HG03280 (cell line): Measurements from ENCODE around the gene PRELP.
"Not testable (repeated sequence)": the region's sequence is repeated elsewhere in the genome, so short reads cannot be mapped to it uniquely, and the experiment has no call there.

Experiments
- ATAC-seq: cut with Tn5 transposase; IDR thresholded peaks from one replicate; pipeline ENCODE4 v1.9.1; 2021; ENCODE audit warnings: mild to moderate bottlenecking, moderate library complexity; ENCODE audit not compliant: unreplicated experiment

Gene PRELP

DNA sequence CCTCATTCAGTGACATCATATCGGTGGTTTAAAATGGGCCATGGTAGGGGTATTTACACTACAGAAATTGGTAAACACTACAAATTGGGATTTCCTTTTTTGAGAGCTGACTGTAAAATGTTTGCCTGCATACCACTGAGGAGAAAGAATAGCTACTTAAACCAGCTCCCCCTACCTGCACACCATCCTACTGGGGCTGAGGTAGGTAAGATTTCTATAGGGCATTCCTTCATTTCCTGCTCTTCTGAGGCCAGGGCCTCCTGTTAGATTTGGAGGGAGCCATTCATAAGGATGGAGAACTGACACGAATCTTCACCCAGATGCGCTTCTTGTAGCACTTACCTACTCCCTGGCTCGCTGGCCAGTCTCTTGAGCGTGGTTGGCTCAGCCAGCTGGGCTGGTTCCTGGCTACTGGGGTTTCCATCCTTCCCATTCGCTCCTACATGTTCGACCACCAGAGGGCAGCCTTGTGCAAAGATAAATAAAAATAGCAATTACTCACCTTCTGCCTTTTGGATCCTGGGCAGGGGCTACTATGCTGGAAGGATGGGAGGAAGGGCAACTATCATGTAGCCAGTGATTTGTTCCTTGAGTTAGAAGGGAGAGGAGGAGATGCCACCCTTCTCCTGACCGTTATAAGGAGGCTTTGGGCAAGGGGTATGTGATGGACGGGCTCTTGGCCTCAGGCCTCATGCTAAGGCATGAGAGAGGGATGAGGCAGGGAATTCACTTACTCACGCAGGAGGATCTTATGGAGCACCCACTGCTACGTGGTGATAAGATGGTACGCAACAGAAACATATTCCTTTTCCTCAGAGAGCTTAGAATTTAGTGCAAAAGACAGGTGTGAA lies 29.0 kb downstream of the PRELP start:
- no peak for ATAC-seq

DNA sequence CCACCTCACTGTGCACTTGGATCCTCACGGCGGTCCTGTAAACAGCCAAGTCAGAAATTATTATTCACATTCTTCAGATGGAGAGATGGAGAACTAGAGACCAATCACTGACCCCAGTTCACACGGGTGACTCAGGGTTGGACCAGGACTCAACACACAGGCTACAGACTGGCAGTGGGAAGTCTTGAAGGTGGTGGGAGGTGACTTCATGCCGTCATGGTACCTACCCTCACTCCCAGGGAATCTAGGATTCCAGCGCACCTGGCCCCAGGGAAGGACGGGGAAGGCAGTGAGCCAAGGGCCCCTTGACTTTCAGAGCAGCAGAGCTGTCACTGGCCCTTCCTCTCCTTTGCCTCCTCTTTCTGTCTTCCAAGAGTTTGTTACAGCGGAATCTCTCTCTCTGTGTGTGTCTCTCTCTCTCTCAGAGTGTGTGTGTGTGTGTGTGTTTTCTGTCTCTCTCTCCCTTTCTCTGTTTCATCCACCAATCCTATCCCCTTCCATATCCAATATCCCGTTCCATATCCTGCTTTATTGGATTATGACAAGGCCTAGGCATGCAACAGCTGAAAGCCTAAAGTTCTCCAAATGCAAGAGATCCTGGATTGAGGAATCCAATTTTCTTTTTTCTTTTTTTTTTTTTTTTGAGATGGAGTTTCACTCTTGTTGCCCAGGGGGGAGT lies 30.1 kb downstream of the PRELP start:
- ATAC-seq = no peak

DNA sequence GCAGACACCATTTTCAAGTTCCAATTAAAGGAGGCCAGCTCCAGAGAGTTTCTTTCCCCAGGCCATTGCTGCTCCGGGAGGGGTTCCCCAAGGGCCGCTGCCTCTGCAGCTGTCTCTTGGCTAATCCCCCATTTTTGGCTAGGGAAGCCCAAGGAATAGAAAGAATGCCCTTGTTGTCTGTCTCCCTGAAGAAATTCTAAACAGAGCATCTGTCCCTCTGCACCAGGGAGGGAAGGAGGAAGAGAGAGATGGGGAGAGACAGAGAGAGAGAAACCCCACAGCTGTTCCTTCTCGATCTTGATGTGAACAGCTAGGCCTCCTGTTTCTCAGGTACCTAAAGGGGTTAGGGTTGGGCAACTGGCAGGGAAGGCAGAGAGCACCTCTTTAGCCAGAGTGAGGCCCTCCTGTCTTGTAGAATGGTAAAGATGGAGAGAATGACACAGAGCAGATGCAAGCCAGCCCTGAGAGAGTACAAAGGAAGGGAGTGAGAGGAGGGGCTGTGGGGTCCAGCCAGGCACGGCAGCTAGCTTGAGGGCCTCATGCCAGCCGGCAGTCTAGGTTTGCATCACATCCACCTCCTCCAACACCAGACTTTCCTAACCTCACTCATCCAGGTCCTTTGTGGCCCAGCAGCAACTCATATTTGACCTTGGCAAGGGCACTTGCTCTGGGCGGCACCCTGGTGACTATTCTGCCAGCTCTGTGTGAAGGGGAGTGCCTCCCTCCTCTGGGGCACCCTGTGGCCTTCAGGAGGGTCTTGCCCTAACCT lies 31.4 kb downstream of the PRELP start:
- ATAC-seq = no peak

DNA sequence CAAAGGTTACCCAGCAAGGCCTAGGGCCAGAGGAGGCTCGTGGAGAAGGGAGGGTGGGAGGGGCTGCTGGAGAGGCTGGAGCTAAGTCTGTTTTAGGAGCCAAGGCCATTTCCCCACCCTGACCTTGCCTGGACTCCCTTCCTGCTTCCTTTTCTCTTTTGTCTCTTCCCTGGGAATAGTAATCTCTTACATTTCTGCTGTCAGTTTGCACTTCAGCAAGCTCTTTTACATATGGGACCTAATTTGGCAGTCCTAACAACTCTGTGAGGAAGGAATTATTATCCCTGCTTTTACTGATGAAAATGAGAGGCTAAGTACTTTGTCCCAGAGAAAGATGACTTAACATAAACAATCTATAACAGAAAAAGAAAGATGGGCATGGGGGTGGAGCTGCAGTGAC lies 32.2 kb downstream of the PRELP start:
- no peak for ATAC-seq

DNA sequence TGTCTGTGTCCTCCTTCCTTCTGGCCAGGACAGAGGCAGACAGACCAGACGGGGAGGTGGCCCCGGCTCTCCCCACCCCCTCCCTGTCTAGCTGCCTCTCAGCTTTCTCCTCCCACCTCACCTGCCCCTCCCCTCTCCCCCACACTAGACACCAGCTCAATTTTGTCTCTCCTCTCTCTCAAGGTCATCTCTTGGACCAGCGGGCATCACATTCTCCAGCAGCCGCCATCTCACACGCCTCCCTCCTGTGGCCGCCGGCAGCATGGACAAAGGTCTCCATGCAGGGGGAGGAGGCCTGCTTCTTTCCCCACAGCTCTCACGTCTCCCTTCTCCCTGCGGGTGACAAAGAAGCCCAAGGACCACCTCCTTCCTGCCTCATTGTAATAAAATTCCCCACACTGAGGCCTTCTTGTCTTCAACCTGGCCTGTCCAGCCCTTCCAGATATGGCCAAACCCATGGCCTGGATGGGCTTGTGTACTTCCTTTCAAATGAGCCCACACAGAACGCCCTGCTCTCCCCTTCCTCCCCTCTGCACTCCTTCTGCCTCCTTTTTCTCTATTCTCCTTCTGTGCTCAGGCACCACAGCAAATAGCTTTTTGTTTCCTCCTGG lies 33.0 kb downstream of the PRELP start:
- no peak for ATAC-seq

DNA sequence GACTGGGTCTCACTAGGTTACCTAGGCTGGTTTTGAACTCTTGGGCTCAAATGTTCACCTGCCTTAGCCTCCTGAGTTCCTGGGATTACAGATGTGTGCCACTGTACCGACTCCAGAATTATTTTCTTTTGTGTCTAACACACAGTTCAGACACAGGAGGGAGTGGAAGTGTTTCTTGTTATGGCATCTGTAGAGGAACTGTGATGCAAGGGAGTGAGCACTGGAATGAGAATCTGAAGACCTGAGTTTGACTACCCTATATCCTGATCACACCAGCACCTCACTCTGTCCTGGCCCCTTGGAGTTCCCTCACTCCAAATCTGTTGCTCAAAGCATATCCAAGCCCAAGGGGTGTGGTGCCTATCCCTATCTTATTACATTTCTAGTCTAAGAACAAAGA lies 33.5 kb downstream of the PRELP start:
- ATAC-seq = no peak

DNA sequence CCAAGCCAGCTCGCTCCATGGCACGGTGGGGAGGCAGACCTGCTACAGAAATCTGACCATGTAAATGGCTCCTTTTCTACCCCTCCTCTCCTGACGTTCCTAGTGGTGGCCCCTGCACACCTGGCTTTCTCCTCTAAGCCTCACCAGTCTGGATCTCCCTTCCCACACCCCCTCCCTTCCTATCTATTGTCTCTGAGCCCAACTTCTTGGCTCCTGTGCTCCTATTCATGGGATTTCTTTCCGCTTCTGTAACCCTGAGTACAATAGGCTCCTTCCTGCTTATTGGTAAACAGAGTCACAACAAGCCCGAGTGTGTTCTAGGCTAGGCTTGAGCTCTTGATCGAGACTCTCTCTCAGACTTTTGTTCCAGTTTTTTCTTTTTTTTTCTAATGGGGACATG lies 35.9 kb downstream of the PRELP start:
- no peak for ATAC-seq

DNA sequence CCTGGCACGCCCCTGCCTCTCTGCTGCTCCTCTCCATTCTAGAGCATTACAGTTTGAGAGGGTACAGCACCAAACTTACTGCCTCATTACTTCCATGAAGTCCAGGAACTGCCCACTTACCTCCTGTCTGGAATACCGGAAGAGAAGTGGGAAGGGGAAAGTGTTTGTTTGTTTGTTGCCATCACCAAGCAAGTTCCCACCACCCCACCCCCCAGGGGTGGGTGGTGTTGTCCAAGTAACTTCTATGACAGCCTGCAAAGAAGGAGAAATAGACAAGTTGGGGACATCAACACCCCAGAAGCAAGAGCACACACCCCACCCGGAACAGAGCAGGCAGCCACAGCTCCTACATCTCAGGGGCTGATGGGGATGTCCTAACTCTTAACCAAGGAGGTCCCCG lies 36.3 kb downstream of the PRELP start:
- no peak for ATAC-seq

DNA sequence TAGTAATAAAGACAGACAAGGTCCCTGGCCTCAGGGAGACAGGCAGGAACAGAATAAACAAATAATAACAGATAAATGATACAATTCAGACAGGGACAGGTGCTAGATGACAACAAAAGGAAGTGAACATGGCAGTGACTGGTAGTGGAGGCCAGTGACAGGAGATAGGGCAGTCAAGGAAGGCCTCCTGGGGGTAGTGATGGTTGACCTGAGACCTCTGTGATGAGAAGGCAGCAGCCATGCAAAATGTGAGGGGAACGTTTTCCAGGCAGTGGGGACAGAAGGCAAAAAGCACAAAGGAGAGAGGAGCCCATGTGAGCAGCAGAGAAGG lies 36.9 kb downstream of the PRELP start:
- ATAC-seq = no peak

DNA sequence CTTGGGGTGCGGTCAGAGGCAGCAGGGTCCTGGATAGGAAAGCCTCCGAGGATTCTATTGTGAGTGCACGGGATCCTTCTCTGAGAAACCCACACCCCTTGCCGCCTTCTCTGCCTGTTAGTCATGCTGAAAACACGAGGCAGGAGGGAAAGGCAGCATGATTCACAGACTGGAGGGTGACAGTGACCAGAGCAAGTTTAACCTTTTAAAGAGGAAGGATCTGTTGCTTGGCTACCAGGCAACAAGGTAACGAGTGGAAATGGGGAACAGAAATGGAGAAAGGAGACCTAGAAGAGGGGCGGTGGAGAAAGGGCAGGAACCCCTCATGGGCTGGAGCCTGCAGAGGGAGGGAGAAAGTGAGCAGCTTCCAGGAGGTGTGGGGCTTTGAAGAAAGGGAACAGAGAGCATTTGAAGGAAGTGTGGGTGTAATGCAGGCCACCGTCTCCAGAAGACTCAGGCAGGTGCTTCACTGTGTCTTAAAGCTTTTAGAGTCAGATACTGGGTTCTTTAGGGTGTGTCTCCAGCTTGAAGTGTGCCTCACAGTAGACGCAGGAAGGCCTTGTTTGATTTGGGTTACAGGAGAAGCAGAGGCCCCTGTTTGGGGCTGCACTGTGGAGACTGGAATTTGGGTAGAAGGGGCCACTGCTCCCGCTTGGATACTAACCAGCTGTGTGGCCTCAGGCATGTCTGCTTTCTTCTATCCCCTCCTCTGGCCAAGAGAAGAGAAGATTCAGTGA lies 37.4 kb downstream of the PRELP start:
- ATAC-seq = no peak

DNA sequence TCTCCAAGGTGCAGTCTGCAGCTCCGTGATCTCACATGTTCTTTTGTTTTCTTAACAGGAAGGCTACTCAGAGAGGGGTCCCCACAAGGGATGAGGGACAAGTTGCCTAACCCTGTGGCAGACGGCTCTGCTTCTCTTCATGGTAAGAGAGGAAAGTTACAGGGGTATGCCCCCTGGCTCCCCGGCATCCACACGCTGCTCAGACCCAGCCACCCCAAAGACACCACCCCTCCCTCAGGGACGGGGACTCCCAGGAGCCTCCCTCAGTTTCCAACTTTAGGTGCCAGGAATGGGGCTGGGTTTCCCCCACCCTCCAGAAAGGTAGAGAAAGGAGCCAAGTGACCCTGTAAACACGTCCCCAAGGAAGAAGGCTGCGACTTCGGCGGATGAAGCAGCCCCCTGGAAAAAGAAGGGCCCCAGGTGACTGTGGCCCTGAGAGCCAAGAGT lies 38.0 kb downstream of the PRELP start:
- ATAC-seq = no peak

DNA sequence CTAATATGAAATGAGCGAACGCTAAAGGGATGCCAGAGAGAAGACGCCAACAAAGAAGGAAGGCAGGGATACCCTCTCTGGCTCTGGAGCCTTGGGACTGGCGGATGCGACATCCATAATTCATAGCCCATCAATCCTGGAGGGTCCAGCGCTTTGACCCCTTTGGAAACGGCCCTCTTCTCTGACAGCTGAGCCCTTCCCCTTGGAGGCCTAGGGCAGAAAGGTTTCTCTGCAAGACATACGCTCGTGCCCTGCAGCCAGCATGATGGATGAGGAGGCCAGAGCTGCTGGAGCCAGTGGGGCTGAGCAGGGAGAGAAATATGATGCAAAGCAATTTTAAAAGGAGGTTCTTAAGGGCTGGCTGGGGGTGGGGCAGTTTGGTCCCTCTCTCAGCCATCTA lies 40.6 kb downstream of the PRELP start:
- no peak for ATAC-seq

DNA sequence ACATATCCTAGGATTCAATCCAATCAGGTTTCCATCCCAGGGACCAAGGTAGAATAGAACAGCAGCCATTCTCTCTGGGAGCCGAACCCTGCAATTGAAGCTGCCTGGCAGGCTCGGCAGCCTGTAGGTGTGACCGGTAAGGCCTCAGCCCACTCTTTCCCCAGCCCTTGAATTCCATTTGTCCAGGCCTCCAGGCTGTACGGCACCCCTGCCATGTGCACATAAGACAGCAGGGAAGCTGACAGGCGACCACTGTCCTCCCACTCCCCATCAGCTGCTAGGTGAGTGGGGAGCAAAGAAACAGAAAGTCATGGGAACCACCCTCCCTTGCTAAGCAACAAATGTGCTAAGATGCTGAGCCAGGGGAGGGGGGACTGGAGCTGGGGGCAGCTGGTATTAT lies 41.3 kb downstream of the PRELP start:
- ATAC-seq = no peak

DNA sequence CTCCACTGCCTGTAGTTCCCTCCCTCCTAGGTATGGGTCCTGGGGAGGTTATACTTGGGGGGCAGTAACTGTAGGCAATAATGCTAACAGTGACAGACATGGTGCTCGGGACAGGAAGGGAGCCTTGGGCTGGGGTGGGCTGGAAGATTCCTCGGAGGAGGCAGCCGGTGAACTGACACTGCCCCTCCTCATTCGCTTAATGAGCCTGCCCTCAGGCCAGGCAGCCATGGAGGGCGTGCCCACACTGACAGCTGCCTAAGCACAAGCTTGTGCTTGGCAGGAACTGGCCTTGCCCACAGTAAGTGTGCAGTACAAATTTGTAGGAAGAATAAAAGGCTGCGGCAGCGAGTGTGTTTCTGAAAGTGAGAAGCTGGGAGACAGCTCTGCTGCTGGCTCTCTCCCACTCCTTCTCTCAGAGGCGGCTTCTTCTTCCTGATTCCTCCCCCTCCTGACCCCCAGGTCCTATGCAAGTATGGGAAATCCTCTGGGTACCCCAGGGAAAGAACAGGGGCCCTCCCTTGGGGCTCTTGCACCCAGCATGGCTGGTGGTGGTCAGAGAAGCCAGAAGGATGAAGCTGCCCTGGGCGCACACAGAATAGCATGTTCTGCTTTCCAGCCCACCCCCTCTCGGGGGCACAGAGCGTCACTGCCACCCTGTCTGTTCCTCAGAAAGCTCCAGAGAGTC lies 42.0 kb downstream of the PRELP start:
- ATAC-seq = no peak

DNA sequence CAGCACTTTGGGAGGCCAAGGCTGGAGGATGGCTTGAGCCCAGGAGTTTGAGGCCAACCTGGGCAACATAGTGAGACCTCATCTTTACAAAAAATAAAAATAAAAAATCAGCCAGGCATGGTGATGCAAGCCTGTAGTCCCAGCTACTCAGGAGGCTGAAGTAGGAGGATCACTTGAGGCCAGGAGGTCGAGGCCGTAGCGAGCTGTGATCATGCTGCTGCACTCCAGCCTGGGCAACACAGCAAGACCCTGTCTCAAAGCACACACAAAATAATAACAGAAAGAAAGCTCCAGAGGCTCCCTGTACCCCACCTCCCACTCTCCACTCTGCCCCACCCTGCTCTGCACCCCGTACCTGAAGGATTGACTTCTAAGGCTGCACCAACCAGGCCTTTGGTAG lies 42.5 kb downstream of the PRELP start:
- not testable (repeated sequence) for ATAC-seq

DNA sequence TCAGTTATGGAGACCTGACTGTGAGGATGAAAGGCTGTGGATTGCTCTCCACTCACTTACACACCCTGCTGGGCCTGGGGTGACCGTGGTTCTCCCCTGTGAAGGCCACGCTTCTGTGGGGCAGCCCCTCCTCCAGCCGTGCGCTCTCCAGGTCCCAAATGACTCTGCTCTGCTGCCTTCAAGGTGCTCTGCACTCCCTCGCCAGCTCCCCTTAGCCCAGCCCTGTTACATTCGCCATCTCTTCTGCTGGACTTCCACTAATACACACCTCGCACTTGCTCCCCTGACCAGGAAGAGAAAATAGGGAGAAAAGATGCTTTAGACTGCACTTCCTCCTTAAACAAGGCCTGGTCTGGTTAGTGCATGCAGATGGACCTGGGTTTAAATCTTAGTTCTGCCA lies 42.9 kb downstream of the PRELP start:
- no peak for ATAC-seq

DNA sequence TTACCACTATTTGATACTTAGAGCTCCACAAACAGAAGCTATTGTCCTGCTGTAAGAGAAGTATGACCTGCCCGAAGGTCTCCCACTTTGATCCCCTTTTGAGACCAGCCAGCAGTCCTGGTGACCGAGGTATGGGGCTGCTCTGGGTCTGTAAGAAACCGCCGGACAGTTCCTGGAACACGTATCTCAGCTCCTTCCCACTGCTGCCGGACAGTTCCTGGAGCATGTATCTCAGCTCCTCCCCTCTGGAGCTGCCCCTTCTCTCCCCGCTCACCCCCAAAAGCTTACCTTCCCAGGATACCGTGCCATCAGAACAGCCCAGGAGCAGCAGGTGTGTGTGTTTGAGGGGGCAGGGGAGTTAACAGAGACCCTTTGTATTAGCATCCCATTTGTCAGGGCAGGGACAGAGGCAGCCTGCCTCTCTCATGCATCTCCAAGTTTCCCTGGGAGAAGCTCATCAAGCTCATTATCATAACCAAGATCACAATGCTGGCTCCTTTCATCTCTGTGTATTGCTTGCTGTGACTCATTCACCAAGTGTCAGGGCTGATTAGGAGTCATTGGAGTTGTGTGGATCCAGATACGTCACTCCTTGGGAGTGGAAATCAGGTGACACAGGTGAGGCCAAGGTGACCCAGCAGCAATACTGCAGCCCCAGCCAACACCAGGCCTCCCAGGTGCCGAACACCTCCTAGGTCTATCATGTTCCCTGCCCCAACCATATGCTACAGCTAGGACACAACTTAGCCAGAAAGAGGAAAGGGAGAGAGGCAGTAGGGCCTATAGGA lies 43.6 kb downstream of the PRELP start:
- ATAC-seq = no peak

DNA sequence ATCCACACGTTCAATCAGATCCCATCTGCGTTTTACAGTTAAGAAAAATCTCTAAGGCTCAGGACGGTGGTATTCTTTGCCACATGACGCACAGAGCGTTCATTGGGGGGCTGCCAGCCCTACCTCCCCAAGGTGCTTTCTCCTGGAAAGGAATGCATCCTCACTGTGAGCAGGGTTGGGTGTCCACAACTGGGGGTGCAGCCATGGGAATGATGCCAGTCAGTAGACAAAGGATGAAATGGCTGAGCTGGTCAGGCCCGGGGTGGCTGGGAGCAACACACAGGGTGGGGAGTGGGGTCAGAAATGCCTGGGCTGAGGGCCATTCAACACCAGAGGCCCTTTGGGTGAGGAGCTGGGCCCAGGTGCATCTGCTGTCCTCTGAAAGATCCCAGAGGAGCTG lies 44.3 kb downstream of the PRELP start:
- no peak for ATAC-seq

DNA sequence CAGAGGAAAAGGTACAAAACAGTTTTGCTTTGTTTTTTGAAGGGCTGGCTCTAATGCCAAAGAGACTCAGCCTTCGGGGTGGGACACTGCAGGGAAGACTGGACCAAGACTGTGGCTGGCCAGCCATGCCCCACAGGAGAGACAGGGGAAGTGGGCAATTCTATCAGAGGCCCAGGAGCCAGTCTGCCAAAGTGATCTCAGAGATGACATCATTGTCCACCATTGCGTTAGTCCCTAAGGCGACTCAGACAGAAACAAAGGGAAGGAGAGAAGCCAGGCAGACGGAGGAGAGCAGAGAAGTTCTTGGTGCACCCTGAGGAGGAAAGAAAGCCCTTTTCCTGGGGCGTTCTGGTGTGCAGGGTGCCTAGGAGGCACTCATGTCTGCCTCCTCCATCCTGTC lies 44.7 kb downstream of the PRELP start:
- no peak for ATAC-seq
